ENCODE results near the gene AFAP1. TPM values are rescaled to one million over a fixed set of nuclear protein-coding genes. Genes with fewer than 3 reads are reported as not detected.

The AFAP1 gene
- total and polyA plus RNA-seq, 2 of the 8 experiments (the other 6 are each of a cell fraction or from before 2014, with no cell fraction given): 3.6 to 18.2 TPM

GRCh38 chr4:7771541-7772507 is 167.8 kb downstream of the AFAP1 start (continued):
- TF ChIP-seq, protein P1, sequence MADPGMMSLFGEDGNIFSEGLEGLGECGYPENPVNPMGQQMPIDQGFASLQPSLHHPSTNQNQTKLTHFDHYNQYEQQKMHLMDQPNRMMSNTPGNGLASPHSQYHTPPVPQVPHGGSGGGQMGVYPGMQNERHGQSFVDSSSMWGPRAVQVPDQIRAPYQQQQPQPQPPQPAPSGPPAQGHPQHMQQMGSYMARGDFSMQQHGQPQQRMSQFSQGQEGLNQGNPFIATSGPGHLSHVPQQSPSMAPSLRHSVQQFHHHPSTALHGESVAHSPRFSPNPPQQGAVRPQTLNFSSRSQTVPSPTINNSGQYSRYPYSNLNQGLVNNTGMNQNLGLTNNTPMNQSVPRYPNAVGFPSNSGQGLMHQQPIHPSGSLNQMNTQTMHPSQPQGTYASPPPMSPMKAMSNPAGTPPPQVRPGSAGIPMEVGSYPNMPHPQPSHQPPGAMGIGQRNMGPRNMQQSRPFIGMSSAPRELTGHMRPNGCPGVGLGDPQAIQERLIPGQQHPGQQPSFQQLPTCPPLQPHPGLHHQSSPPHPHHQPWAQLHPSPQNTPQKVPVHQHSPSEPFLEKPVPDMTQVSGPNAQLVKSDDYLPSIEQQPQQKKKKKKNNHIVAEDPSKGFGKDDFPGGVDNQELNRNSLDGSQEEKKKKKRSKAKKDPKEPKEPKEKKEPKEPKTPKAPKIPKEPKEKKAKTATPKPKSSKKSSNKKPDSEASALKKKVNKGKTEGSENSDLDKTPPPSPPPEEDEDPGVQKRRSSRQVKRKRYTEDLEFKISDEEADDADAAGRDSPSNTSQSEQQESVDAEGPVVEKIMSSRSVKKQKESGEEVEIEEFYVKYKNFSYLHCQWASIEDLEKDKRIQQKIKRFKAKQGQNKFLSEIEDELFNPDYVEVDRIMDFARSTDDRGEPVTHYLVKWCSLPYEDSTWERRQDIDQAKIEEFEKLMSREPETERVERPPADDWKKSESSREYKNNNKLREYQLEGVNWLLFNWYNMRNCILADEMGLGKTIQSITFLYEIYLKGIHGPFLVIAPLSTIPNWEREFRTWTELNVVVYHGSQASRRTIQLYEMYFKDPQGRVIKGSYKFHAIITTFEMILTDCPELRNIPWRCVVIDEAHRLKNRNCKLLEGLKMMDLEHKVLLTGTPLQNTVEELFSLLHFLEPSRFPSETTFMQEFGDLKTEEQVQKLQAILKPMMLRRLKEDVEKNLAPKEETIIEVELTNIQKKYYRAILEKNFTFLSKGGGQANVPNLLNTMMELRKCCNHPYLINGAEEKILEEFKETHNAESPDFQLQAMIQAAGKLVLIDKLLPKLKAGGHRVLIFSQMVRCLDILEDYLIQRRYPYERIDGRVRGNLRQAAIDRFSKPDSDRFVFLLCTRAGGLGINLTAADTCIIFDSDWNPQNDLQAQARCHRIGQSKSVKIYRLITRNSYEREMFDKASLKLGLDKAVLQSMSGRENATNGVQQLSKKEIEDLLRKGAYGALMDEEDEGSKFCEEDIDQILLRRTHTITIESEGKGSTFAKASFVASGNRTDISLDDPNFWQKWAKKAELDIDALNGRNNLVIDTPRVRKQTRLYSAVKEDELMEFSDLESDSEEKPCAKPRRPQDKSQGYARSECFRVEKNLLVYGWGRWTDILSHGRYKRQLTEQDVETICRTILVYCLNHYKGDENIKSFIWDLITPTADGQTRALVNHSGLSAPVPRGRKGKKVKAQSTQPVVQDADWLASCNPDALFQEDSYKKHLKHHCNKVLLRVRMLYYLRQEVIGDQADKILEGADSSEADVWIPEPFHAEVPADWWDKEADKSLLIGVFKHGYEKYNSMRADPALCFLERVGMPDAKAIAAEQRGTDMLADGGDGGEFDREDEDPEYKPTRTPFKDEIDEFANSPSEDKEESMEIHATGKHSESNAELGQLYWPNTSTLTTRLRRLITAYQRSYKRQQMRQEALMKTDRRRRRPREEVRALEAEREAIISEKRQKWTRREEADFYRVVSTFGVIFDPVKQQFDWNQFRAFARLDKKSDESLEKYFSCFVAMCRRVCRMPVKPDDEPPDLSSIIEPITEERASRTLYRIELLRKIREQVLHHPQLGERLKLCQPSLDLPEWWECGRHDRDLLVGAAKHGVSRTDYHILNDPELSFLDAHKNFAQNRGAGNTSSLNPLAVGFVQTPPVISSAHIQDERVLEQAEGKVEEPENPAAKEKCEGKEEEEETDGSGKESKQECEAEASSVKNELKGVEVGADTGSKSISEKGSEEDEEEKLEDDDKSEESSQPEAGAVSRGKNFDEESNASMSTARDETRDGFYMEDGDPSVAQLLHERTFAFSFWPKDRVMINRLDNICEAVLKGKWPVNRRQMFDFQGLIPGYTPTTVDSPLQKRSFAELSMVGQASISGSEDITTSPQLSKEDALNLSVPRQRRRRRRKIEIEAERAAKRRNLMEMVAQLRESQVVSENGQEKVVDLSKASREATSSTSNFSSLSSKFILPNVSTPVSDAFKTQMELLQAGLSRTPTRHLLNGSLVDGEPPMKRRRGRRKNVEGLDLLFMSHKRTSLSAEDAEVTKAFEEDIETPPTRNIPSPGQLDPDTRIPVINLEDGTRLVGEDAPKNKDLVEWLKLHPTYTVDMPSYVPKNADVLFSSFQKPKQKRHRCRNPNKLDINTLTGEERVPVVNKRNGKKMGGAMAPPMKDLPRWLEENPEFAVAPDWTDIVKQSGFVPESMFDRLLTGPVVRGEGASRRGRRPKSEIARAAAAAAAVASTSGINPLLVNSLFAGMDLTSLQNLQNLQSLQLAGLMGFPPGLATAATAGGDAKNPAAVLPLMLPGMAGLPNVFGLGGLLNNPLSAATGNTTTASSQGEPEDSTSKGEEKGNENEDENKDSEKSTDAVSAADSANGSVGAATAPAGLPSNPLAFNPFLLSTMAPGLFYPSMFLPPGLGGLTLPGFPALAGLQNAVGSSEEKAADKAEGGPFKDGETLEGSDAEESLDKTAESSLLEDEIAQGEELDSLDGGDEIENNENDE (IDR thresholded peaks at IDR 0.05; ENCODE audit: insufficient replicate concordance, low read length): no peak
- no peak for TF ChIP-seq JUND (IDR thresholded peaks at IDR 0.05; ENCODE audit: low read length)
- TF ChIP-seq SIX5 (IDR thresholded peaks at IDR 0.05; ENCODE audit: low read depth, low read length): no peak
- TF ChIP-seq USF2 (IDR thresholded peaks at IDR 0.05; ENCODE audit: low read length): no peak
- no peak for TF ChIP-seq ZNF274 (IDR thresholded peaks at IDR 0.05; ENCODE audit: borderline replicate concordance, extremely low read depth, low read length)
- TF ChIP-seq SP4 (IDR thresholded peaks at IDR 0.05; ENCODE audit: low read length): no peak
- no peak for TF ChIP-seq KDM4A (IDR thresholded peaks at IDR 0.05; ENCODE audit: low read depth, low read length, severe bottlenecking)
- TF ChIP-seq RFX5 (IDR thresholded peaks at IDR 0.05; ENCODE audit: borderline replicate concordance, low read depth, low read length): no peak

All from H1 (cell line).